HFF-Myc (cell line): Measurements from ENCODE around the gene KIFC3.
"Not testable (repeated sequence)": the region's sequence is repeated elsewhere in the genome, so short reads cannot be mapped to it uniquely, and the experiment has no call there.

Source experiments
- DNase-seq: peaks from one replicate; pipeline ENCODE4 v3.0.0-alpha.2; 2011; ENCODE audit warnings: low read depth; ENCODE audit errors: extremely low read depth
- H3K4me3 ChIP-seq: replicated peaks from 2 replicates; pipeline ENCODE4 v1.5.1; 2011; ENCODE audit warnings: low read depth, mild to moderate bottlenecking, control low read depth, low read length
- CTCF ChIP-seq: IDR thresholded peaks from 2 replicates; pipeline ENCODE4 v1.5.1; 2012; ENCODE audit warnings: mild to moderate bottlenecking, low read depth, low read length, control low read depth; ENCODE audit errors: missing control alignments

The KIFC3 gene

GRCh38 chr16:57817680-57818079 lies 15.4 kb upstream of the KIFC3 start:
- DNase-seq = no peak

GRCh38 chr16:57815987-57816745 lies 13.9 kb upstream of the KIFC3 start:
- DNase-seq = no peak
- TF ChIP-seq CTCF = no peak
- H3K4me3 ChIP-seq = no peak overlapping the region

More at GRCh38 chr16:57817680-57818079, 15.4 kb upstream of the KIFC3 start:
- H3K4me3 ChIP-seq = no peak overlapping the region
- no peak for TF ChIP-seq CTCF

DNA sequence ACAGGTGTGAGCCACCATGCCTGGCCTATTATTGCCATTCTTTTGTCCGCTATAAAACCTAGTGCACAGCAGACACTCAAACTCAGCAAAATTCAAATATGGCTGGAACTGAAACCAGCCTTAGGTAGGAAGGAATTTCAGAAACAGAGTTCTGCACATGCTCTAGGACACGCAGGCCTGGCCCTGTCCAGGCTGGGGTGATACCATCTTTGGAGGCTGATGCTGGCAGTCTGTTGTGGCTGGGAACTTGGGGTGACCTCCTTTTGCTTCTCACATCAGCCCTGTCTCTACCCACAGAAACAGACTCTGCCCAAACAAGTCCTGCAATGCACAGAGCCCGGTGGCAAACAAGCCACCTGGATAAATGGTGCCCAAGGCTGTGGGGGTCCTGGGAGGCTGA lies 12.6 kb upstream of the KIFC3 start:
- no peak for TF ChIP-seq CTCF
- DNase-seq = no peak
- H3K4me3 ChIP-seq = no peak overlapping the region

DNA sequence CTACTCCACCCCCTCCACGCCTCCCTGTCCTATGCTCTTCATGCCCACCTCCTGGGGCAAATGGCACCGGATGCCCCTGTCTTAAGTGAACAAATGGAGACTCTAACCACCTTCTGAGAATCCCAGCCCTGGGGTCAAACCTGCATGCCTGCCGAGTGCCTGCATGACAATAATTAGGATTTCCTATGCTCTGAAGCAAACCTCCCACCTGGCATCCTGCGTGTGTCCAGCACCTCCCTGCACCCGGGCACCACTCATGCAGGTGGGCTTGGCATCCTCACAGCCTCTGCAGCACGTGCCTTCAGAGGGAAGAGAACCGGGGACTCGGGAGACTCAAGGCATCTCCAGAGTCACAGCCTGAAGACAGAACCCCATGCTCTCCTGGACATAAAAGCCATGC lies 11.2 kb upstream of the KIFC3 start:
- no peak overlapping the region for H3K4me3 ChIP-seq
- TF ChIP-seq CTCF = no peak
- DNase-seq = no peak

GRCh38 chr16:57811340-57811739 lies 9.0 kb upstream of the KIFC3 start:
- DNase-seq, H3K4me3 ChIP-seq: not testable (repeated sequence)

DNA sequence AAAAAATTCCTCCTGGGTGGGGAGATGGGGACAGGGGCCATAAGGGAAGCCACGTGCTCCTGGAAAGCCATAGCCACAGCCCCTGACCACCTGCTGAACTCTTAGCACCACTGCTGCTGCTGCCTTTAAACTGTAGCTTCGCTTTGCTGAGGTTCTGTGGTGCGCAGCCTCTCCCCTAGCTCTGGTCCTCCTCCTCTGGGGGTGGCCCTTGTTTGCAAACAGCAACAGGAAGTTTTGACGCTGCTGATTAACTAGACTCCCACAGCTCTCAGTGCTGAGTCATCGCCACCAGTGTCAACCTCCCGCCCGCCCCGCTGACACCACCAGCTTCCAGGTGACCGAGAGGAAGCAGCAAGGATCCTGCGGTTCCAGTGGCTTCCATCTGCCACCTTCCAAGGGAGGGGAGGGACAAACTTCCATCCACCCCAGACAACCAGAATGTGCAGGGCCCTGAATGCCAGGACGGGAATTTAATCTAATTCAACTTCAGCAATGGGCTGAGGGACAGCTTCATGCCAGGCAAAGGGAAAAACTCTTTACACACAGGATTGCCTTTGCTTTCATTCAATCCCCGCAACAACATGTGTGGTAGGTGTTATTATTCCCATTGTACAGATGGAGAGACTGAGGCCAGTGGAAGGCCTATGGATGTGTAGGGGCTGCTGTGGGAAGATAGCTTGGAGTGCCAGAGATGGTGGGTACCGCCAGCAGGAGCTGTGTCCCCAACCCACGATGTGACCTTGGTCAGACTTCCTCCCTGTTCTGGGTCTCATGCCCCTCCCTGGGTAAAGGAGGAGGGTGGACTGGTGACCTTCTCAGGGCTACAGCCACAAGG lies 8.1 kb upstream of the KIFC3 start:
- TF ChIP-seq CTCF = no peak
- no peak overlapping the region for H3K4me3 ChIP-seq
- DNase-seq = no peak
